ENCODE results near the gene PHGDH. TPM values are rescaled to one million over a fixed set of nuclear protein-coding genes. Genes with fewer than 3 reads are reported as not detected.
A peak's percentile ranks its signal among the peaks of the same experiment; 100 is the strongest.

PHGDH gene
- total RNA-seq, 1 donor from 2014 or later = 61.6 TPM

- H3K36me3 Mint-ChIP-seq (ENCODE audit: low read depth) = peaks cover 75% of the 10 kb centered on the region
- H3K4me1 Mint-ChIP-seq (ENCODE audit: low read depth) = peaks cover 10% of the 10 kb centered on the region
- no peak for DNase-seq (ENCODE audit: low spot score)
- no peak overlapping the region for H3K27ac Mint-ChIP-seq
- H3K9me3 Mint-ChIP-seq = no peaks in the 10 kb centered on the region
- H3K27me3 Mint-ChIP-seq (ENCODE audit: low read depth) = no peaks in the 10 kb centered on the region
- intact Hi-C loops (cut with micrococcal nuclease) = no loop called here
- no peak overlapping the region for H3K4me3 Mint-ChIP-seq (ENCODE audit: low read depth)
Measured at GRCh38 chr1:119724611-119725218, 13.0 kb downstream of the PHGDH start.

GRCh38 chr1:119725626-119726025, 13.9 kb downstream of the PHGDH start:
- Mint-ChIP-seq H3K27ac (no peak overlapping the region), H3K36me3 (ENCODE audit: low read depth) (peaks cover 78% of the 10 kb centered on the region), H3K27me3 (ENCODE audit: low read depth) (no peaks in the 10 kb centered on the region), H3K4me1 (ENCODE audit: low read depth) (peaks cover 6% of the 10 kb centered on the region), H3K4me3 (ENCODE audit: low read depth) (no peak overlapping the region), H3K9me3 (no peaks in the 10 kb centered on the region)
- intact Hi-C loops (cut with micrococcal nuclease) = no loop called here
- DNase-seq (ENCODE audit: low spot score) = no peak

- Mint-ChIP-seq H3K4me3 (ENCODE audit: low read depth) (no peak overlapping the region), H3K27me3 (ENCODE audit: low read depth) (no peaks in the 10 kb centered on the region), H3K27ac (no peak overlapping the region), H3K9me3 (no peaks in the 10 kb centered on the region), H3K4me1 (ENCODE audit: low read depth) (no peaks in the 10 kb centered on the region), H3K36me3 (ENCODE audit: low read depth) (peaks cover 64% of the 10 kb centered on the region)
- intact Hi-C loops (cut with micrococcal nuclease) = no loop called here
- DNase-seq (ENCODE audit: low spot score) = no peak
Measured at GRCh38 chr1:119727991-119728390, 16.3 kb downstream of the PHGDH start.

- Mint-ChIP-seq H3K4me1 (ENCODE audit: low read depth) (no peaks in the 10 kb centered on the region), H3K27ac (no peak overlapping the region), H3K9me3 (no peaks in the 10 kb centered on the region), H3K36me3 (ENCODE audit: low read depth) (peaks cover 61% of the 10 kb centered on the region), H3K27me3 (ENCODE audit: low read depth) (no peaks in the 10 kb centered on the region), H3K4me3 (ENCODE audit: low read depth) (no peak overlapping the region)
- DNase-seq (ENCODE audit: low spot score) = no peak
- intact Hi-C loops (cut with micrococcal nuclease) = no loop called here
Measured at GRCh38 chr1:119729044-119729443, 17.3 kb downstream of the PHGDH start.

GRCh38 chr1:119731060-119731459, 19.3 kb downstream of the PHGDH start:
- Mint-ChIP-seq H3K36me3 (ENCODE audit: low read depth) (peaks cover 64% of the 10 kb centered on the region), H3K4me3 (ENCODE audit: low read depth) (no peak overlapping the region), H3K4me1 (ENCODE audit: low read depth) (no peaks in the 10 kb centered on the region), H3K27ac (no peak overlapping the region), H3K27me3 (ENCODE audit: low read depth) (no peaks in the 10 kb centered on the region), H3K9me3 (no peaks in the 10 kb centered on the region)
- intact Hi-C loops (cut with micrococcal nuclease) = no loop called here
- DNase-seq (ENCODE audit: low spot score) = no peak

DNA sequence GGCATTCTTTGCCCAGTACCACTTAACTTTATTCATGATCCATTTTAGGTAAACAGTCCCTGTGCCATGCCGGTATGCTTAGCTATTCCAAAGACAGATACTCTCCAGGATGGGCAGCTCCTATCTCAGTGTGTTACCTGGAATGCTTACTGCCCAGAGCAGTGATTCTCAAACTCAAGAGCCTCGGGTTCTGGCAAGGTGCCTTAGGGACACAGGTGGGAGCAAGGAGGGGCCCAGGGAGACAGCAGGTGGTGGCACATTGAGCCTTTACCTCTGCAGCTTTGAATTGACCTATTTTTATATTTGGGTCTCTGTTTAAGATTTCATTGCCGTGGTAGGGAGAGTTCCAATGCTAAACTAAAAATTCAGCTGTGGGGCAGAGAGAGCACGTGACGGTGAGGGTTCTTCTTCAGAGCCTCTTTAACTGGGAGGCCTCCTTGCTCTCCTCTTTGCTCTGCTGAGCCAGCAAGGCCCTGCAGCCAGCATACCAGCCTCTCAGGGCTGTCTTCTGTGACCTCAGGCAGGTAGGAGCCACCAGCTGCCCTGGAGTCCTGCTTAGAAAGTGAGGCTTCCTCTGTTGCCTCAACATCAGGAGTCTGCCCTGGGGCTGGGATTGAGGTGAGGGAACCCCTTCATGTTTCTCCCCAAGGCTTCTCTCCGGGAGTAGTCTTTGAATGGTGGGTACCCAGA, 20.2 kb downstream of the PHGDH start:
- peaks cover 65% of the 10 kb centered on the region for H3K36me3 Mint-ChIP-seq (ENCODE audit: low read depth)
- DNase-seq (ENCODE audit: low spot score) = no peak
- H3K9me3 Mint-ChIP-seq = no peaks in the 10 kb centered on the region
- intact Hi-C loops (cut with micrococcal nuclease) = no loop called here
- no peak overlapping the region for H3K4me3 Mint-ChIP-seq (ENCODE audit: low read depth)
- no peaks in the 10 kb centered on the region for H3K27me3 Mint-ChIP-seq (ENCODE audit: low read depth)
- H3K27ac Mint-ChIP-seq = no peak overlapping the region
- no peaks in the 10 kb centered on the region for H3K4me1 Mint-ChIP-seq (ENCODE audit: low read depth)

GRCh38 chr1:119732465-119733168, 20.9 kb downstream of the PHGDH start:
- no peaks in the 10 kb centered on the region for H3K4me1 Mint-ChIP-seq (ENCODE audit: low read depth)
- no peak overlapping the region for H3K4me3 Mint-ChIP-seq (ENCODE audit: low read depth)
- no peak overlapping the region for H3K27ac Mint-ChIP-seq
- no peaks in the 10 kb centered on the region for H3K9me3 Mint-ChIP-seq
- no peak for DNase-seq (ENCODE audit: low spot score)
- intact Hi-C loops (cut with micrococcal nuclease) = no loop called here
- no peaks in the 10 kb centered on the region for H3K27me3 Mint-ChIP-seq (ENCODE audit: low read depth)
- peaks cover 60% of the 10 kb centered on the region for H3K36me3 Mint-ChIP-seq (ENCODE audit: low read depth)

GRCh38 chr1:119733754-119734153, 22.0 kb downstream of the PHGDH start:
- Mint-ChIP-seq H3K4me3 (ENCODE audit: low read depth) (no peak overlapping the region), H3K27me3 (ENCODE audit: low read depth) (no peaks in the 10 kb centered on the region), H3K4me1 (ENCODE audit: low read depth) (no peaks in the 10 kb centered on the region), H3K27ac (no peak overlapping the region), H3K9me3 (no peaks in the 10 kb centered on the region), H3K36me3 (ENCODE audit: low read depth) (peaks cover 54% of the 10 kb centered on the region)
- intact Hi-C loops (cut with micrococcal nuclease) = no loop called here
- no peak for DNase-seq (ENCODE audit: low spot score)

DNA sequence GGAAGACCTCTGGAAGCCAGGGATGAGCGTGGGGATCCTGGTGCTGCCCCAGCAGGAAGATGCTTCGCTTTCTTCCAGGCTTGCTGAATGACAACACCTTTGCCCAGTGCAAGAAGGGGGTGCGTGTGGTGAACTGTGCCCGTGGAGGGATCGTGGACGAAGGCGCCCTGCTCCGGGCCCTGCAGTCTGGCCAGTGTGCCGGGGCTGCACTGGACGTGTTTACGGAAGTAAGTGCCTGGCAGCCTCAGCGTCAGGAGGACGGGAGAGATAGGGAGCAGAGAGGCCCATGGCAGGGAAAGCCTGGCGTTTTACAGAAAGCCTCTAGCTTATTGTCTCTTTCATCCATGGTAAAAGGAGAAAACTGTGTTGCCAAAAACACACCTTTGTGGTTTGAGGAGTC, 23.5 kb downstream of the PHGDH start:
- Mint-ChIP-seq H3K4me1 (ENCODE audit: low read depth) (no peaks in the 10 kb centered on the region), H3K4me3 (ENCODE audit: low read depth) (no peak overlapping the region), H3K27ac (no peak overlapping the region), H3K9me3 (no peaks in the 10 kb centered on the region), H3K27me3 (ENCODE audit: low read depth) (no peaks in the 10 kb centered on the region), H3K36me3 (ENCODE audit: low read depth) (peaks cover 50% of the 10 kb centered on the region)
- intact Hi-C loops (cut with micrococcal nuclease) = no loop called here
- DNase-seq (ENCODE audit: low spot score) = no peak

DNA sequence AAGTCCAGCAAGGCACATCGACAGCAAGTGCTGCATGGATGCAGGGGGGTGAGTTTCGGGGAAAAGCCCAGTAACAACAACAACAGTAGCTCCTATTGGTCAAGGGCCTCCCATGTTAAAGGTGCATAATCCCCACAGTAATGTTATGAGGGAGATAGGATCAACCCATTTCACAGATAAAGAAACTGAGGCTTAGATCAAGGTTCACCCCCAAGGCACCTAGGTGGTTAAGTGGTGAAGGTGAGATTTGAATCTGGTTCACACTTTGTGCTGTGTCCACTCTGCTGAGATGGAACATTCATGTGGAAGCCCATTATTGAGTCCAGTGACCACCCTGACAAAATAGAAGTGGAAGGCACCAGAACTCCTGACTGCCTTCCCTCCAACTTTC, 24.9 kb downstream of the PHGDH start:
- Mint-ChIP-seq H3K9me3 (no peaks in the 10 kb centered on the region), H3K27me3 (ENCODE audit: low read depth) (no peaks in the 10 kb centered on the region), H3K4me3 (ENCODE audit: low read depth) (no peak overlapping the region), H3K36me3 (ENCODE audit: low read depth) (peaks cover 48% of the 10 kb centered on the region), H3K4me1 (ENCODE audit: low read depth) (no peaks in the 10 kb centered on the region), H3K27ac (no peak overlapping the region)
- intact Hi-C loops (cut with micrococcal nuclease) = no loop called here
- DNase-seq (ENCODE audit: low spot score) = no peak

DNA sequence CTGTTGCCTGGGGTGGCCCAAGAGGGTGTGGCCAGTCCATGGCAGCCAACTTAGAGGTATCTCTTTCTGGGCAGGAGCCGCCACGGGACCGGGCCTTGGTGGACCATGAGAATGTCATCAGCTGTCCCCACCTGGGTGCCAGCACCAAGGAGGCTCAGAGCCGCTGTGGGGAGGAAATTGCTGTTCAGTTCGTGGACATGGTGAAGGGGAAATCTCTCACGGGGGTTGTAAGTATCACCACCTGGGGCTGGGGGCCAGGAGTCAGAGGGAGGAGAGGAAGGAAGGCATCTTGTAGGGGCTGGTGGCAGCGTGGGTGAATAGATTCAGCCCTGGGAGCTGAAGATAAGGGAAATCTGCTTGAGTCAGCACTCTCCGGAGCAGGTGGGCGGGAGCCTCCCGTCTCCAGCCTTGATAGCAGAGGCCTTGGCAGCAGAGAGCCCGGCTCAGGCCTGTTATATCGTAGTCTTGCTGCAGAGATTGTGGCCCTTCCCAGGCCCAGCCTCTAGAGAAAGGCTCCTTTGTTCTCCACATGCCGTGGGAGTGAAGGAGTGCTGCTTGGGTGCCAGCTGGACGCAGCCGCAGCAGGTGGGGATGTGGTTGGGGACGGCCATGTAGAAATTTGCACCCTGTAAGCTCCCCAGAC, 25.4 kb downstream of the PHGDH start:
- H3K4me1 Mint-ChIP-seq (ENCODE audit: low read depth) = no peaks in the 10 kb centered on the region
- H3K4me3 Mint-ChIP-seq (ENCODE audit: low read depth) = no peak overlapping the region
- DNase-seq (ENCODE audit: low spot score) = no peak
- H3K27ac Mint-ChIP-seq = peak overlapping the region; percentile 1
- intact Hi-C loops (cut with micrococcal nuclease) = no loop called here
- no peaks in the 10 kb centered on the region for H3K9me3 Mint-ChIP-seq
- no peaks in the 10 kb centered on the region for H3K27me3 Mint-ChIP-seq (ENCODE audit: low read depth)
- peaks cover 49% of the 10 kb centered on the region for H3K36me3 Mint-ChIP-seq (ENCODE audit: low read depth)

GRCh38 chr1:119738100-119738720, 26.5 kb downstream of the PHGDH start:
- no peaks in the 10 kb centered on the region for H3K9me3 Mint-ChIP-seq
- H3K4me3 Mint-ChIP-seq (ENCODE audit: low read depth) = no peak overlapping the region
- DNase-seq (ENCODE audit: low spot score) = no peak
- H3K27me3 Mint-ChIP-seq (ENCODE audit: low read depth) = no peaks in the 10 kb centered on the region
- intact Hi-C loops (cut with micrococcal nuclease) = no loop called here
- H3K36me3 Mint-ChIP-seq (ENCODE audit: low read depth) = peaks cover 50% of the 10 kb centered on the region
- no peaks in the 10 kb centered on the region for H3K4me1 Mint-ChIP-seq (ENCODE audit: low read depth)
- H3K27ac Mint-ChIP-seq = no peak overlapping the region
